OCI-LY1 (cell line): ENCODE data around the gene GABBR2.

Experiments used
- H2AFZ ChIP-seq: fragments of 200-600 bp; sonication (generic), shearing (Covaris generic); 2 replicates; pipeline ENCODE4 v1.6.0; 2014; ENCODE audit warnings: antibody characterized with exemption, mild to moderate bottlenecking, low read length
- H3F3A ChIP-seq: fragments of 200-600 bp; sonication (generic), shearing (Covaris generic); 2 replicates; pipeline ENCODE4 v1.6.0; 2014; ENCODE audit warnings: mild to moderate bottlenecking, antibody characterized with exemption, low read length, moderate library complexity; ENCODE audit not compliant: insufficient read depth
- H3K27ac ChIP-seq: fragments of 200-600 bp; sonication (generic); 2 replicates; pipeline ENCODE4 v1.5.1; 2014; ENCODE audit warnings: low read length, mixed run types, mild to moderate bottlenecking, low read depth; ENCODE audit not compliant: poor library complexity, severe bottlenecking
- H3K27me3 ChIP-seq: fragments of 200-600 bp; sonication (generic); 2 replicates; pipeline ENCODE4 v1.6.0; 2014; ENCODE audit warnings: antibody characterized with exemption, mild to moderate bottlenecking, low read length, moderate library complexity; ENCODE audit not compliant: insufficient read depth
- H3K36me3 ChIP-seq: fragments of 200-600 bp; sonication (generic); 2 replicates; pipeline ENCODE4 v1.6.1; 2014; ENCODE audit warnings: mild to moderate bottlenecking, antibody characterized with exemption, low read length, moderate library complexity, mixed read lengths; ENCODE audit not compliant: insufficient read depth
- H3K4me1 ChIP-seq: fragments of 200-600 bp; sonication (generic); 2 replicates; pipeline ENCODE4 v1.5.1; 2014; ENCODE audit warnings: mild to moderate bottlenecking, low read length, moderate library complexity; ENCODE audit not compliant: insufficient read depth, severe bottlenecking
- H3K4me2 ChIP-seq: fragments of 200-600 bp; sonication (generic), shearing (Covaris generic); 2 replicates; pipeline ENCODE4 v1.6.1; 2014; ENCODE audit warnings: low read length
- H3K4me3 ChIP-seq: fragments of 200-600 bp; sonication (generic); 2 replicates; pipeline ENCODE4 v1.5.1; 2014; ENCODE audit warnings: low read length, low read depth, mild to moderate bottlenecking, mixed read lengths; ENCODE audit not compliant: poor library complexity, severe bottlenecking
- H3K79me2 ChIP-seq: fragments of 200-600 bp; shearing (Covaris generic); 2 replicates; pipeline ENCODE4 v1.6.1; 2016; ENCODE audit warnings: mixed run types, low read length, mixed read lengths; ENCODE audit not compliant: insufficient read depth
- H3K9ac ChIP-seq: fragments of 200-600 bp; sonication (generic), shearing (Covaris generic); 2 replicates; pipeline ENCODE4 v1.6.1; 2014; ENCODE audit warnings: mild to moderate bottlenecking, low read length, mixed read lengths
- H3K9me2 ChIP-seq: fragments of 200-600 bp; sonication (generic), shearing (Covaris generic); 2 replicates; pipeline ENCODE4 v1.6.1; 2014; ENCODE audit warnings: low read depth, mild to moderate bottlenecking, low read length, mixed read lengths
- H3K9me3 ChIP-seq: fragments of 200-600 bp; shearing (Covaris generic); 2 replicates; pipeline ENCODE4 v1.6.1; 2014; ENCODE audit warnings: low read length, mixed read lengths
- H4K20me1 ChIP-seq: fragments of 200-600 bp; sonication (generic), shearing (Covaris generic); 2 replicates; pipeline ENCODE4 v1.6.0; 2016; ENCODE audit warnings: mild to moderate bottlenecking, low read length; ENCODE audit not compliant: insufficient read depth
- EZH2 ChIP-seq: fragments of 200-600 bp; sonication (generic), shearing (Covaris generic); IDR thresholded peaks from 2 replicates; pipeline ENCODE4 v1.8.0; 2017; ENCODE audit warnings: borderline replicate concordance, mixed run types, mild to moderate bottlenecking, antibody characterized with exemption, low read length, moderate library complexity, mixed read lengths
- TF ChIP-seq, protein P1 (sequence below): fragments of 200-600 bp; sonication (generic), shearing (Covaris generic); IDR thresholded peaks from 2 replicates; pipeline ENCODE4 v1.5.1; 2017; ENCODE audit warnings: mild to moderate bottlenecking, antibody characterized with exemption, low read length, moderate library complexity, mixed read lengths

The GABBR2 gene

GRCh38 chr9:98724810-98725530 lies 16.2 kb upstream of the GABBR2 start:
- H3K27me3 ChIP-seq, result no peaks in the 10 kb centered on the region; the same call in 1 of the 2 replicates
- no peak overlapping the region for H3K4me2 ChIP-seq
- no peaks in the 10 kb centered on the region for H3K9me3 ChIP-seq
- no peak overlapping the region for H2AFZ ChIP-seq
- no peaks in the 10 kb centered on the region for H3K9me2 ChIP-seq
- no peaks in the 10 kb centered on the region for H3K79me2 ChIP-seq
- H3K4me3 ChIP-seq, result no peak overlapping the region
- no peaks in the 10 kb centered on the region for H3F3A ChIP-seq
- no peak overlapping the region for H3K9ac ChIP-seq
- H3K36me3 ChIP-seq, result no peaks in the 10 kb centered on the region
- H3K4me1 ChIP-seq, result peaks cover 11% of the 10 kb centered on the region
- H3K27ac ChIP-seq, result no peak overlapping the region
- TF ChIP-seq EZH2, result no peak
- TF ChIP-seq, protein P1, sequence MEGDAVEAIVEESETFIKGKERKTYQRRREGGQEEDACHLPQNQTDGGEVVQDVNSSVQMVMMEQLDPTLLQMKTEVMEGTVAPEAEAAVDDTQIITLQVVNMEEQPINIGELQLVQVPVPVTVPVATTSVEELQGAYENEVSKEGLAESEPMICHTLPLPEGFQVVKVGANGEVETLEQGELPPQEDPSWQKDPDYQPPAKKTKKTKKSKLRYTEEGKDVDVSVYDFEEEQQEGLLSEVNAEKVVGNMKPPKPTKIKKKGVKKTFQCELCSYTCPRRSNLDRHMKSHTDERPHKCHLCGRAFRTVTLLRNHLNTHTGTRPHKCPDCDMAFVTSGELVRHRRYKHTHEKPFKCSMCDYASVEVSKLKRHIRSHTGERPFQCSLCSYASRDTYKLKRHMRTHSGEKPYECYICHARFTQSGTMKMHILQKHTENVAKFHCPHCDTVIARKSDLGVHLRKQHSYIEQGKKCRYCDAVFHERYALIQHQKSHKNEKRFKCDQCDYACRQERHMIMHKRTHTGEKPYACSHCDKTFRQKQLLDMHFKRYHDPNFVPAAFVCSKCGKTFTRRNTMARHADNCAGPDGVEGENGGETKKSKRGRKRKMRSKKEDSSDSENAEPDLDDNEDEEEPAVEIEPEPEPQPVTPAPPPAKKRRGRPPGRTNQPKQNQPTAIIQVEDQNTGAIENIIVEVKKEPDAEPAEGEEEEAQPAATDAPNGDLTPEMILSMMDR, result no peak
- H4K20me1 ChIP-seq, result no peaks in the 10 kb centered on the region

- Histone ChIP-seq H3K9ac (no peak overlapping the region), H3K4me1 (peaks cover 4% of the 10 kb centered on the region), H3K9me3 (no peaks in the 10 kb centered on the region), H3K4me2 (no peak overlapping the region), H3K27me3 (no peaks in the 10 kb centered on the region; the same call in 1 of the 2 replicates), H2AFZ (no peak overlapping the region), H3K9me2 (no peaks in the 10 kb centered on the region), H3K27ac (no peak overlapping the region), H3F3A (no peaks in the 10 kb centered on the region), H3K4me3 (no peak overlapping the region), H4K20me1 (no peaks in the 10 kb centered on the region), H3K36me3 (no peaks in the 10 kb centered on the region), H3K79me2 (no peaks in the 10 kb centered on the region)
- no peak for TF ChIP-seq EZH2
- TF ChIP-seq, protein P1, result no peak
Measured at GRCh38 chr9:98721643-98722042, 12.9 kb upstream of the GABBR2 start.

GRCh38 chr9:98720402-98720801 lies 11.7 kb upstream of the GABBR2 start:
- no peaks in the 10 kb centered on the region for H4K20me1 ChIP-seq
- no peaks in the 10 kb centered on the region for H3F3A ChIP-seq
- no peaks in the 10 kb centered on the region; the same call in 1 of the 2 replicates for H3K27me3 ChIP-seq
- no peak overlapping the region for H3K4me2 ChIP-seq
- no peak overlapping the region for H2AFZ ChIP-seq
- no peaks in the 10 kb centered on the region for H3K9me3 ChIP-seq
- TF ChIP-seq, protein P1, result no peak
- TF ChIP-seq EZH2, result no peak
- no peaks in the 10 kb centered on the region for H3K79me2 ChIP-seq
- H3K4me1 ChIP-seq, result no peaks in the 10 kb centered on the region
- no peaks in the 10 kb centered on the region for H3K36me3 ChIP-seq
- no peaks in the 10 kb centered on the region for H3K9me2 ChIP-seq
- H3K9ac ChIP-seq, result no peak overlapping the region
- no peak overlapping the region for H3K27ac ChIP-seq
- H3K4me3 ChIP-seq, result no peak overlapping the region
